ENCODE data around the gene NEK6.
A peak's percentile ranks its signal among the peaks of the same experiment; 100 is the strongest.
"Not testable (repeated sequence)": the region's sequence is repeated elsewhere in the genome, so short reads cannot be mapped to it uniquely, and the experiment has no call there.

The NEK6 gene

GRCh38 chr9:124242331-124243194 is 15.2 kb upstream of the NEK6 start:
- DNase-seq (ENCODE audit: low read depth), result no peak
- no peak for TF ChIP-seq CTCF (IDR thresholded peaks at IDR 0.05; ENCODE audit: low read length, missing control alignments)
- H3K4me3 ChIP-seq (replicated peaks; ENCODE audit: low read depth, low read length), result no peak overlapping the region

- DNase-seq (ENCODE audit: low read depth); H3K4me3 ChIP-seq (replicated peaks; ENCODE audit: low read depth, low read length): not testable (repeated sequence)
Measured at GRCh38 chr9:124247393-124247792, 10.4 kb upstream of the NEK6 start.

GRCh38 chr9:124248066-124248465 is 9.7 kb upstream of the NEK6 start:
- no peak for DNase-seq (ENCODE audit: low read depth)
- no peak overlapping the region for H3K4me3 ChIP-seq (replicated peaks; ENCODE audit: low read depth, low read length)
- no peak for TF ChIP-seq CTCF (IDR thresholded peaks at IDR 0.05; ENCODE audit: low read length, missing control alignments)

GRCh38 chr9:124248960-124249359 is 8.8 kb upstream of the NEK6 start:
- no peak for DNase-seq (ENCODE audit: low read depth)
- H3K4me3 ChIP-seq (replicated peaks; ENCODE audit: low read depth, low read length), result no peak overlapping the region
- no peak for TF ChIP-seq CTCF (IDR thresholded peaks at IDR 0.05; ENCODE audit: low read length, missing control alignments)

GRCh38 chr9:124251204-124251603 is 6.5 kb upstream of the NEK6 start:
- no peak for TF ChIP-seq CTCF (IDR thresholded peaks at IDR 0.05; ENCODE audit: low read length, missing control alignments)
- H3K4me3 ChIP-seq (replicated peaks; ENCODE audit: low read depth, low read length), result no peak overlapping the region
- no peak for DNase-seq (ENCODE audit: low read depth)

- peak; percentile 71 for DNase-seq (ENCODE audit: low read depth)
- no peak overlapping the region for H3K4me3 ChIP-seq (replicated peaks; ENCODE audit: low read depth, low read length)
- peak; percentile 17 for TF ChIP-seq CTCF (IDR thresholded peaks at IDR 0.05; ENCODE audit: low read length, missing control alignments)
Measured at GRCh38 chr9:124251605-124252378, 6.0 kb upstream of the NEK6 start.

GRCh38 chr9:124252878-124253277 is 4.9 kb upstream of the NEK6 start:
- not testable (repeated sequence) for H3K4me3 ChIP-seq (replicated peaks; ENCODE audit: low read depth, low read length); DNase-seq (ENCODE audit: low read depth)
